OCI-LY1 (cell line): Measurements from ENCODE around the gene GAGE10.
"Not testable (repeated sequence)": the region's sequence is repeated elsewhere in the genome, so short reads cannot be mapped to it uniquely, and the experiment has no call there.

ENCODE experiments used
- CTCF ChIP-seq: fragments of 200-600 bp; sonication (generic), shearing (Covaris generic); IDR thresholded peaks from 2 replicates; pipeline ENCODE4 v1.5.1; 2017; ENCODE audit warnings: mild to moderate bottlenecking, antibody characterized with exemption, low read length, moderate library complexity, mixed read lengths
- EZH2 ChIP-seq: fragments of 200-600 bp; sonication (generic), shearing (Covaris generic); IDR thresholded peaks from 2 replicates; pipeline ENCODE4 v1.8.0; 2017; ENCODE audit warnings: borderline replicate concordance, mixed run types, mild to moderate bottlenecking, antibody characterized with exemption, low read length, moderate library complexity, mixed read lengths

- TF ChIP-seq CTCF, EZH2: not testable (repeated sequence)
Measured at GRCh38 chrX:49331841-49332240, 28.4 kb downstream of the GAGE10 start.
